Measurements from ENCODE around the gene DAB1.

DAB1 gene

GRCh38 chr1:57464756-57465155, 40.9 kb upstream of the DAB1 start:
- in situ Hi-C loops (cut with HindIII; ENCODE audit: low sequenced_read_pairs), result no loop called here
- TF ChIP-seq CTCF (IDR thresholded peaks at IDR 0.05; ENCODE audit: low read depth, low read length, missing control alignments), result no peak
- DNase-seq (ENCODE audit: low read depth), result no peak
- H3K4me3 ChIP-seq (ENCODE audit: low read depth, low read length), result no peak overlapping the region

- no peak for TF ChIP-seq CTCF (IDR thresholded peaks at IDR 0.05; ENCODE audit: low read depth, low read length, missing control alignments)
- H3K4me3 ChIP-seq (ENCODE audit: low read depth, low read length), result no peak overlapping the region
- in situ Hi-C loops (cut with HindIII; ENCODE audit: low sequenced_read_pairs), result no loop called here
- DNase-seq (ENCODE audit: low read depth), result no peak
These were observed 39.5 kb upstream of the DAB1 start for GRCh38 chr1:57463343-57463742.

- in situ Hi-C loops (cut with HindIII; ENCODE audit: low sequenced_read_pairs), result no loop called here
- no peak for DNase-seq (ENCODE audit: low read depth)
- H3K4me3 ChIP-seq (ENCODE audit: low read depth, low read length), result no peak overlapping the region
- no peak for TF ChIP-seq CTCF (IDR thresholded peaks at IDR 0.05; ENCODE audit: low read depth, low read length, missing control alignments)
These were observed 37.5 kb upstream of the DAB1 start for GRCh38 chr1:57461405-57461804.

- TF ChIP-seq CTCF (IDR thresholded peaks at IDR 0.05; ENCODE audit: low read depth, low read length, missing control alignments), result no peak
These were observed 27.7 kb upstream of the DAB1 start for GRCh38 chr1:57451516-57451915.

GRCh38 chr1:57450981-57451380, 27.1 kb upstream of the DAB1 start:
- no peak for DNase-seq (ENCODE audit: low read depth)
- no peak for TF ChIP-seq CTCF (IDR thresholded peaks at IDR 0.05; ENCODE audit: low read depth, low read length, missing control alignments)

More at GRCh38 chr1:57451516-57451915, 27.7 kb upstream of the DAB1 start:
- no peak for DNase-seq (ENCODE audit: low read depth)
- in situ Hi-C loops (cut with HindIII; ENCODE audit: low sequenced_read_pairs), result no loop called here
- H3K4me3 ChIP-seq (ENCODE audit: low read depth, low read length), result no peak overlapping the region

GRCh38 chr1:57447551-57447950, 23.7 kb upstream of the DAB1 start:
- no peak overlapping the region for H3K4me3 ChIP-seq (ENCODE audit: low read depth, low read length)
- TF ChIP-seq CTCF (IDR thresholded peaks at IDR 0.05; ENCODE audit: low read depth, low read length, missing control alignments), result no peak
- no peak for DNase-seq (ENCODE audit: low read depth)
- in situ Hi-C loops (cut with HindIII; ENCODE audit: low sequenced_read_pairs), result no loop called here

More at GRCh38 chr1:57450981-57451380, 27.1 kb upstream of the DAB1 start:
- in situ Hi-C loops (cut with HindIII; ENCODE audit: low sequenced_read_pairs), result no loop called here
- H3K4me3 ChIP-seq (ENCODE audit: low read depth, low read length), result no peak overlapping the region

GRCh38 chr1:57443004-57443403, 19.1 kb upstream of the DAB1 start:
- no peak overlapping the region for H3K4me3 ChIP-seq (ENCODE audit: low read depth, low read length)
- TF ChIP-seq CTCF (IDR thresholded peaks at IDR 0.05; ENCODE audit: low read depth, low read length, missing control alignments), result no peak
- no peak for DNase-seq (ENCODE audit: low read depth)
- in situ Hi-C loops (cut with HindIII; ENCODE audit: low sequenced_read_pairs), result no loop called here
